ENCODE results near the gene HDAC9.

- TF ChIP-seq, protein P1, sequence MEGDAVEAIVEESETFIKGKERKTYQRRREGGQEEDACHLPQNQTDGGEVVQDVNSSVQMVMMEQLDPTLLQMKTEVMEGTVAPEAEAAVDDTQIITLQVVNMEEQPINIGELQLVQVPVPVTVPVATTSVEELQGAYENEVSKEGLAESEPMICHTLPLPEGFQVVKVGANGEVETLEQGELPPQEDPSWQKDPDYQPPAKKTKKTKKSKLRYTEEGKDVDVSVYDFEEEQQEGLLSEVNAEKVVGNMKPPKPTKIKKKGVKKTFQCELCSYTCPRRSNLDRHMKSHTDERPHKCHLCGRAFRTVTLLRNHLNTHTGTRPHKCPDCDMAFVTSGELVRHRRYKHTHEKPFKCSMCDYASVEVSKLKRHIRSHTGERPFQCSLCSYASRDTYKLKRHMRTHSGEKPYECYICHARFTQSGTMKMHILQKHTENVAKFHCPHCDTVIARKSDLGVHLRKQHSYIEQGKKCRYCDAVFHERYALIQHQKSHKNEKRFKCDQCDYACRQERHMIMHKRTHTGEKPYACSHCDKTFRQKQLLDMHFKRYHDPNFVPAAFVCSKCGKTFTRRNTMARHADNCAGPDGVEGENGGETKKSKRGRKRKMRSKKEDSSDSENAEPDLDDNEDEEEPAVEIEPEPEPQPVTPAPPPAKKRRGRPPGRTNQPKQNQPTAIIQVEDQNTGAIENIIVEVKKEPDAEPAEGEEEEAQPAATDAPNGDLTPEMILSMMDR (IDR thresholded peaks at IDR 0.05), result no peak
- TF ChIP-seq POLR2AphosphoS5 (IDR thresholded peaks at IDR 0.05) (no peak), EP300 (IDR thresholded peaks at IDR 0.05) (no peak)
These were observed 534.7 kb downstream of the HDAC9 start for GRCh38 chr7:19030281-19030680.
